CD4-positive, alpha-beta memory T cell (primary cell): Measurements from ENCODE around the gene ENTR1. TPM values are rescaled to one million over a fixed set of nuclear protein-coding genes. Genes with fewer than 3 reads are reported as not detected.

Experiments
- CTCF ChIA-PET: fragments of 350-600 bp; sonication (Branson Sonifier 250); formaldehyde crosslinking; loops from one replicate; lab custom pipeline; 2021; ENCODE audit warnings: inconsistent platforms; ENCODE audit not compliant: partially characterized antibody; lab: Charles Lee
- POLR2A ChIA-PET: fragments of 350-600 bp; sonication (Branson Sonifier 250); formaldehyde crosslinking; loops from one replicate; lab custom pipeline; 2021; ENCODE audit not compliant: partially characterized antibody; lab: Charles Lee
- DNase-seq, 5 donors: peaks; one replicate each; pipeline versions ENCODE4 v3.0.0 to v3.0.0-alpha.2; 2020 to 2022; ENCODE audit warnings: mixed read lengths in 1 of 5
- H3K27ac ChIP-seq: one replicate; pipeline ENCODE4 v1.7.0; 2013; ENCODE audit warnings: low read depth, low read length
- H3K27me3 ChIP-seq: 2 replicates; pipeline ENCODE4 v1.7.0; 2013; ENCODE audit warnings: mild to moderate bottlenecking, low read length, moderate library complexity; ENCODE audit not compliant: insufficient read depth
- H3K36me3 ChIP-seq: 2 replicates; pipeline ENCODE4 v1.7.0; 2013; ENCODE audit warnings: mild to moderate bottlenecking, low read length, moderate library complexity; ENCODE audit not compliant: insufficient read depth
- H3K4me1 ChIP-seq: 2 replicates; pipeline ENCODE4 v1.7.0; 2013; ENCODE audit warnings: mild to moderate bottlenecking, low read length, moderate library complexity; ENCODE audit not compliant: insufficient read depth
- H3K4me3 ChIP-seq, 2 donors: one replicate each; pipeline ENCODE4 v1.7.0; 2013; ENCODE audit warnings: low read length in 2 of 2, mild to moderate bottlenecking in 1 of 2
- H3K9me3 ChIP-seq, 2 donors: one replicate each; pipeline ENCODE4 v1.7.0; 2013; ENCODE audit warnings: low read length in 2 of 2, control low read depth in 1 of 2; ENCODE audit not compliant: control insufficient read depth in 1 of 2
- H3K27ac Mint-ChIP-seq, 7 donors: one replicate each; pipeline ENCODE4 v1.8.0; 2020 to 2021; ENCODE audit warnings: mixed read lengths in 7 of 7, mild to moderate bottlenecking in 6 of 7, inconsistent platforms in 3 of 7, moderate library complexity in 3 of 7
- H3K27me3 Mint-ChIP-seq, 2 donors: one replicate each; pipeline ENCODE4 v1.8.0; 2020 to 2021; ENCODE audit warnings: mixed read lengths in 2 of 2
- H3K36me3 Mint-ChIP-seq, 2 donors: one replicate each; pipeline ENCODE4 v1.8.0; 2020 to 2021; ENCODE audit warnings: mixed read lengths in 2 of 2, inconsistent platforms in 1 of 2, mild to moderate bottlenecking in 1 of 2
- H3K4me1 Mint-ChIP-seq, 4 donors: one replicate each; pipeline ENCODE4 v1.8.0; 2020 to 2021; ENCODE audit warnings: mixed read lengths in 4 of 4, mild to moderate bottlenecking in 1 of 4
- H3K4me3 Mint-ChIP-seq, 8 donors: one replicate each; pipeline ENCODE4 v1.8.0; 2020 to 2021; ENCODE audit warnings: mixed read lengths in 8 of 8, mild to moderate bottlenecking in 7 of 8, moderate library complexity in 6 of 8, inconsistent platforms in 3 of 8
- H3K9me3 Mint-ChIP-seq, 8 donors: one replicate each; pipeline ENCODE4 v1.8.0; 2020 to 2021; ENCODE audit warnings: mixed read lengths in 8 of 8, mild to moderate bottlenecking in 5 of 8, inconsistent platforms in 3 of 8, moderate library complexity in 1 of 8
- intact Hi-C: fragments of 100-400 bp; cut with micrococcal nuclease; formaldehyde crosslinking; loops from one replicate; pipeline ENCODE4 v1.15.1; 2023
- polyA plus RNA-seq, 2 donors: library from polyadenylated mRNA; unstranded; fragments of 300-500 nt; fragmentation: Illumina TruSeq; gene quantifications; one replicate each; pipeline ENCODE4 v1.2.3, GENCODE V29; 2021
- total RNA-seq, 2 experiments: library from RNA; stranded (reverse); gene quantifications; one replicate each; pipeline ENCODE4 v1.2.3, GENCODE V29; 2021

The ENTR1 gene
- total and polyA plus RNA-seq, 4 experiments from 2014 or later: 8.3 to 85.9 (median 47.8) TPM

GRCh38 chr9:136454026-136454796 is 43.8 kb upstream of the ENTR1 start:
- Mint-ChIP-seq H3K4me3 (no peak overlapping the region), H3K27me3 (no peaks in the 10 kb centered on the region), H3K9me3 (peaks cover 0 to 2% (median 0%) of the 10 kb centered on the region in 8 donors), H3K27ac (no peak overlapping the region), H3K36me3 (peaks cover 39 to 74% of the 10 kb centered on the region in 2 donors), H3K4me1 (peaks cover 0 to 3% (median under 1%) of the 10 kb centered on the region in 4 donors)
- Histone ChIP-seq H3K27ac (no peak overlapping the region), H3K27me3 (no peaks in the 10 kb centered on the region), H3K9me3 (no peaks in the 10 kb centered on the region), H3K36me3 (peaks cover 79% of the 10 kb centered on the region), H3K4me3 (no peak overlapping the region), H3K4me1 (no peaks in the 10 kb centered on the region)
- POLR2A ChIA-PET: interaction anchor here (1.3 kb wide), 1 partner anchor 9 kb away, joined by 3 read pairs; no protein-coding TSS in a partner anchor
- intact Hi-C loops: no loop called here
- CTCF ChIA-PET: no interaction called here
- peak in 1 of 5 donors; percentile 11 for DNase-seq

DNA sequence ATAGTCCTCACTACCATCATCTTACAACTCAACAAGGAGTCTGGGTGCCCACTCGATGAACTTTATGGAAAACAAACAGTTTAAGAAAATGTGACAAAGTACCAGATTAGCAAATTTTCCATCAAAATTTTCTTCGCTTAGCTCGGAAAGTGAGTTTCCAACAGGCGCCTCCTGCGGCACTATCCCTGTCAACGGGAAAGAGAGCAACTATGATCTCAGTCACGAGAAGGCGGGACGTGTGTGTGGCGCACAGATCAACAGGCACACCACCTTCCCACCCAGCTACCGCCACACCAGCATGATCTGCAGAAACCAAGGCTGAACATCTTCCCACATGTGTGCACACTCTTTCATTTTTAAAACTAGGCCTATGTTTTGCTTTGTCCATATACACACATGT is 42.9 kb upstream of the ENTR1 start:
- no peaks in the 10 kb centered on the region for H3K9me3 ChIP-seq
- Mint-ChIP-seq H3K27ac (peak overlapping the region in 4 of 7 donors; percentile 8 to 52 (median 25)), H3K9me3 (peaks cover 0 to 2% (median 0%) of the 10 kb centered on the region in 8 donors), H3K36me3 (peaks cover 35 to 71% of the 10 kb centered on the region in 2 donors), H3K4me1 (peaks cover 0 to 3% (median under 1%) of the 10 kb centered on the region in 4 donors), H3K4me3 (no peak overlapping the region), H3K27me3 (no peaks in the 10 kb centered on the region)
- H3K4me3 ChIP-seq: no peak overlapping the region
- no peak overlapping the region for H3K27ac ChIP-seq
- CTCF ChIA-PET: no interaction called here
- intact Hi-C loops: no loop called here
- no peak for DNase-seq
- H3K27me3 ChIP-seq: no peaks in the 10 kb centered on the region
- POLR2A ChIA-PET: interaction anchor here (1.3 kb wide), 1 partner anchor 8 kb away, joined by 3 read pairs; no protein-coding TSS in a partner anchor
- H3K36me3 ChIP-seq: peaks cover 77% of the 10 kb centered on the region
- no peaks in the 10 kb centered on the region for H3K4me1 ChIP-seq

DNA sequence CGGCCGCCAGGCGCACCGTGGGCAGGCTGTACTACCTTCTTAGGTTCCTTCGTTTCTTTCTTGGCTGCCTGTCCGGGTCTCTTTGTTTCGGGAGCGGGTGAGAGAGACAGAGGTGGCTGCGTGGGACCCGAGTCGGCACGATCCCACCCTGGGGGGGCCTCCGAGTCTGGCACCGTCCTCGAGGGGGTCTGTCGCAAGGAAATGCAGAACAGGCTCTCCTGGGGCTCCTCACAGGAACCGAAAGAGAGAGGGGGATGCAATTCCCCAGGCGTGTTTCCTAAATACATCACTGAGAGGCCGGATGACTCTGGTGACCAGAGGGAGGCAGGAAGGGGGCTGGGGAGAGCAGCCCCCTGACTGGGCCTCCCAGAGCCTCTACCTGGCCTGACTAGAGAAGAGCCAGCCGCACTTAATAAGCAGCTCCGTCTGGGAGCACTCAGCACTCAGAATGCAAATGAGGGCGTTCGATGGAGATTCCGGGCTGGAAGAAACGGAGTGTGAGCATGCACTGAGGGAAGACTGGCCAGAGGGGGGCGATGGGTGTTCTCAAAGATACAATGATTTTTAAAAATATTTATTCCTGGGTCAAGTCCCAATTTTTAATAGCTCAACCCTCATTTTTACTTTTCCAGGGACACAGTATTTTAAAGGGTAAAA is 40.9 kb upstream of the ENTR1 start:
- intact Hi-C loops: no loop called here
- Histone ChIP-seq H3K27me3 (no peaks in the 10 kb centered on the region), H3K4me1 (no peaks in the 10 kb centered on the region), H3K27ac (no peak overlapping the region), H3K36me3 (peaks cover 77% of the 10 kb centered on the region), H3K4me3 (no peak overlapping the region), H3K9me3 (no peaks in the 10 kb centered on the region)
- Mint-ChIP-seq H3K27ac (peak overlapping the region in 1 of 7 donors; percentile 11), H3K27me3 (no peaks in the 10 kb centered on the region), H3K4me1 (peaks cover 0 to 5% (median 2%) of the 10 kb centered on the region in 4 donors), H3K4me3 (no peak overlapping the region), H3K36me3 (peaks cover 48 to 72% of the 10 kb centered on the region in 2 donors), H3K9me3 (peaks cover 0 to 2% (median 0%) of the 10 kb centered on the region in 8 donors)
- ChIA-PET CTCF (no interaction called here), POLR2A (no interaction called here)
- DNase-seq: no peak

DNA sequence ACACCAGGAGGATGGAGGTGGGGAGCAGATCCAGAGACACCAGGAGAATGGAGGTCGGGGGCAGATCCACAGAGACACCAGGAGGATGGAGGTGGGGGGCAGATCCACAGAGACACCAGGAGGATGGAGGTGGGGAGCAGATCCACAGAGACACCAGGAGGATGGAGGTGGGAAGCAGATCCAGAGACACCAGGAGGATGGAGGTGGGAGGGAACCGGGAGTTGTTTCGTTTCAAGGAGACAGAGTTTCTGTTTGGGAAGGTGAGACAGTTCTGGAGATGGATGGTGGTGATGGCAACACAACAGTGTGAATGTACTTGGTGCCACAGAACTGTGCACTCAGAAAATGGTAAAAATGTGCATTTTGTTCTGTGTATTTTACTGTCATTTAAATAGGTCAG is 38.2 kb upstream of the ENTR1 start:
- H3K27ac Mint-ChIP-seq: peak overlapping the region in 3 of 7 donors; percentile 42 to 62 (median 48)
- peaks cover 36 to 66% of the 10 kb centered on the region in 2 donors for H3K36me3 Mint-ChIP-seq
- DNase-seq: no peak
- peaks cover 64% of the 10 kb centered on the region for H3K36me3 ChIP-seq
- CTCF ChIA-PET: no interaction called here
- H3K4me3 Mint-ChIP-seq: no peak overlapping the region
- no peaks in the 10 kb centered on the region for H3K27me3 ChIP-seq
- intact Hi-C loops: no loop called here
- no peaks in the 10 kb centered on the region for H3K4me1 ChIP-seq
- POLR2A ChIA-PET: no interaction called here
- no peak overlapping the region for H3K27ac ChIP-seq
- no peaks in the 10 kb centered on the region for H3K27me3 Mint-ChIP-seq
- H3K9me3 Mint-ChIP-seq: peaks cover 0 to 3% (median 0%) of the 10 kb centered on the region in 8 donors
- peaks cover 0 to 9% (median 2%) of the 10 kb centered on the region in 4 donors for H3K4me1 Mint-ChIP-seq
- no peak overlapping the region for H3K4me3 ChIP-seq
- H3K9me3 ChIP-seq: no peaks in the 10 kb centered on the region

DNA sequence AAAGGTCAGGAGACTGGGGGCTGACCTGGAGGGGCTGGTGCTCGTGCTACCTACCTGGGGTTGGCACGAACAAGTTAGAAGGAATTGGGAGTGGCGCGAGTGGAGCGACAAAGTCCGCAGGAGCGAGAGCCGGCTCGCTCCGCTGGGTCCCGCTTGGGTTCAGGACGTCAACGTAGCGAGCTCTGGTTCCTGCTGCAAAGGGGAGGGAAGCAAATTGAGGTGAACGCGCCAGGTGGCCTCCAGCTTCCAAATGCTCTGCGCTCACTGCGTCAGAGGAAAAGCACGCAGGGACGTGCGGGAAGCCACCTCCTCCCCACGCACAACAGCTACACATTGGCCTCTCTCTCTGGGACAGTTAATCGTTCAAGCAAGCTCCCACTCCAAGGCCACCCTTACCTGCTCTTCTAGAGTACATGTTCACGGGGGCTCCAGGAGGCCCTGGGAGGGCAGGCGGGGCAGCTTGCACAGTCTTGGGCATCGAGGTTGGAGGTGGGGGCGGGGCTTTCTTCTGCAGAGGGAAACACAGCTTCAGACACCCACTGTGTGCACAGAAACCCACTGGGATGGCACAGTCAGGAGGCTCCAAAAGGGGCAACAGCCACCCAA is 36.9 kb upstream of the ENTR1 start:
- peak overlapping the region in 1 of 7 donors; percentile 29 for H3K27ac Mint-ChIP-seq
- POLR2A ChIA-PET: no interaction called here
- peaks cover 0 to 9% (median under 1%) of the 10 kb centered on the region in 4 donors for H3K4me1 Mint-ChIP-seq
- no peak for DNase-seq
- no peak overlapping the region for H3K27ac ChIP-seq
- CTCF ChIA-PET: interaction anchor here (1.3 kb wide), 1 partner anchor 38 kb away, joined by 3 read pairs; no protein-coding TSS in a partner anchor
- H3K9me3 Mint-ChIP-seq: peaks cover 0 to 4% (median 0%) of the 10 kb centered on the region in 8 donors
- peaks cover 62% of the 10 kb centered on the region for H3K36me3 ChIP-seq
- H3K4me3 ChIP-seq: no peak overlapping the region
- H3K27me3 ChIP-seq: no peaks in the 10 kb centered on the region
- intact Hi-C loops: no loop called here
- no peak overlapping the region for H3K4me3 Mint-ChIP-seq
- H3K9me3 ChIP-seq: no peaks in the 10 kb centered on the region
- no peaks in the 10 kb centered on the region for H3K4me1 ChIP-seq
- H3K36me3 Mint-ChIP-seq: peaks cover 29 to 67% of the 10 kb centered on the region in 2 donors
- no peaks in the 10 kb centered on the region for H3K27me3 Mint-ChIP-seq

DNA sequence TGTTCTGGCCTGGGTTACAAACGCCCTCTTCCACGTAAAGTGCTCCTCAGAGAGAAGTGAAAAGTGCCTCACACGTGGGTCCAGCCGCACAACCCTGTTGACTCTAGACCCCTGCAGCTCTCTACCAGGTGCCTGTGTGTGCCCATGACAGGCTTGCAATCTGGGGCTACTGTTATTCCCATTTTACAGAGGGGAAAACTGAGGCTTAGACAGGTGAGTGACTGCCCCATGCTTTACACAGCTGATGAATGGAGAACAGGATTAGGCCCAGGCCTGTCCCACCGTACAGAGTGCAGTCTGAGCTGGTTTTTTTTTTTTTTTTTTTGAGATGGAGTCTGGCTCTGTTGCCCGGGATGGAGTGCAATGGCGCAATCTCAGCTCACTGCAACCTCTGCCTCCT is 35.4 kb upstream of the ENTR1 start:
- peaks cover 54% of the 10 kb centered on the region for H3K36me3 ChIP-seq
- H3K27ac Mint-ChIP-seq: no peak overlapping the region
- H3K27me3 Mint-ChIP-seq: no peaks in the 10 kb centered on the region
- H3K27me3 ChIP-seq: no peaks in the 10 kb centered on the region
- H3K4me3 ChIP-seq: no peak overlapping the region
- CTCF ChIA-PET: no interaction called here
- no peaks in the 10 kb centered on the region for H3K4me1 ChIP-seq
- intact Hi-C loops: no loop called here
- DNase-seq: no peak
- no peak overlapping the region for H3K4me3 Mint-ChIP-seq
- H3K4me1 Mint-ChIP-seq: peaks cover 0 to 9% (median under 1%) of the 10 kb centered on the region in 4 donors
- no peak overlapping the region for H3K27ac ChIP-seq
- no peaks in the 10 kb centered on the region for H3K9me3 ChIP-seq
- H3K9me3 Mint-ChIP-seq: peaks cover 0 to 4% (median 0%) of the 10 kb centered on the region in 8 donors
- POLR2A ChIA-PET: interaction anchor here (1.2 kb wide), 1 partner anchor 8 kb away, joined by 3 read pairs; no protein-coding TSS in a partner anchor
- H3K36me3 Mint-ChIP-seq: peaks cover 29 to 60% of the 10 kb centered on the region in 2 donors

DNA sequence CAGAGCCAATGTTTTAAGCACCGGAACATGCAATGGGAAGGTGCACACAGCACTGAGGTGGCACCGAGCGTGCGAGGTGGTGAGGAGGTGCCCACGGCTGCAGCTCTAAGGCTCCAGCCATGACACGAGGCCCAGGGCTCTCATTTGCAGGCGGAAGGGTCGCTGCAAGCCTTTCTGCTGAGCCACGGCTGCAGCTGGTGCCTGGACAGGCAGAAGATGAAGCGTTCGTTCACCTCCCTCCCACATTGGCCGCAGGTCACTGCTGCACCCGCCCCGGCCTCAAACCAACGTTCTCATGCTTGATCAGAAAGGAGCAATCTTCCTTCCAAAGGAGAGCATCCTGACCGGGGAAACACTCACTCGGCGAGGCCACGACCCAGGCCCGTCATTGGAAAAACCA is 33.7 kb upstream of the ENTR1 start:
- Histone ChIP-seq H3K27ac (no peak overlapping the region), H3K4me3 (no peak overlapping the region), H3K27me3 (no peaks in the 10 kb centered on the region), H3K4me1 (peaks cover 5% of the 10 kb centered on the region), H3K9me3 (no peaks in the 10 kb centered on the region), H3K36me3 (peaks cover 46% of the 10 kb centered on the region)
- peaks cover 0 to 9% (median 3%) of the 10 kb centered on the region in 4 donors for H3K4me1 Mint-ChIP-seq
- H3K27me3 Mint-ChIP-seq: no peaks in the 10 kb centered on the region
- DNase-seq: no peak
- H3K36me3 Mint-ChIP-seq: peaks cover 22 to 52% of the 10 kb centered on the region in 2 donors
- H3K9me3 Mint-ChIP-seq: peaks cover 0 to 1% (median 0%) of the 10 kb centered on the region in 8 donors
- peak overlapping the region in 1 of 7 donors; percentile 21 for H3K27ac Mint-ChIP-seq
- POLR2A ChIA-PET: no interaction called here
- H3K4me3 Mint-ChIP-seq: no peak overlapping the region
- intact Hi-C loops: no loop called here
- CTCF ChIA-PET: no interaction called here
